ENCODE measurements around the gene ACSF3. TPM values are rescaled to one million over a fixed set of nuclear protein-coding genes. Genes with fewer than 3 reads are reported as not detected.

ACSF3 gene
- total RNA-seq, 4 donors from 2014 or later, result 29.9 to 48.0 (median 40.3) TPM

DNA sequence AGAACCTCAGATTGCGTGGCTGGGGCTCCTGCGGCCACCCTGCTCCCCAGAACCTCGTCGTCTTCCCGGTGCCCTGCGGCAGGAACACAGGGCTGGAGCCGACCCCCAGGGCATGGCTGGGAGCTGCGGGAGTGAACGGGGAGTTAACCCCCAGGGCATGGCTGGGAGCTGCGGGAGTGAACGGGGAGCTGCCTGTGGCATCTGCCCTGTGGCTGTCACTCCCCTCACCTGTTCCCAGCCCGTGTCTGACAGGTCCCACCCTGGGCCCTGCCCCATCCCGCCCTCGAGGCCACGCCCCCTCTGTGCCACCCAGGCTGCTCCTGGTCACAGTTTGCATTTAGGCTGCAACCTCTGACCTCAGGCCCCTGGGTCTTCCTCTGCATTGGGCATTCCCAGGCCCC is 39.4 kb upstream of the ACSF3 start:
- Histone ChIP-seq H3K36me3 (no peaks in the 10 kb centered on the region), H3K9me3 (no peaks in the 10 kb centered on the region), H3K4me3 (no peak overlapping the region), H3K27ac (no peak overlapping the region), H3K27me3 (peaks cover 0 to 68% of the 10 kb centered on the region in 2 donors), H3K4me1 (no peaks in the 10 kb centered on the region)
- TF ChIP-seq EP300 (IDR thresholded peaks at IDR 0.05), result no peak
- TF ChIP-seq, protein P1, sequence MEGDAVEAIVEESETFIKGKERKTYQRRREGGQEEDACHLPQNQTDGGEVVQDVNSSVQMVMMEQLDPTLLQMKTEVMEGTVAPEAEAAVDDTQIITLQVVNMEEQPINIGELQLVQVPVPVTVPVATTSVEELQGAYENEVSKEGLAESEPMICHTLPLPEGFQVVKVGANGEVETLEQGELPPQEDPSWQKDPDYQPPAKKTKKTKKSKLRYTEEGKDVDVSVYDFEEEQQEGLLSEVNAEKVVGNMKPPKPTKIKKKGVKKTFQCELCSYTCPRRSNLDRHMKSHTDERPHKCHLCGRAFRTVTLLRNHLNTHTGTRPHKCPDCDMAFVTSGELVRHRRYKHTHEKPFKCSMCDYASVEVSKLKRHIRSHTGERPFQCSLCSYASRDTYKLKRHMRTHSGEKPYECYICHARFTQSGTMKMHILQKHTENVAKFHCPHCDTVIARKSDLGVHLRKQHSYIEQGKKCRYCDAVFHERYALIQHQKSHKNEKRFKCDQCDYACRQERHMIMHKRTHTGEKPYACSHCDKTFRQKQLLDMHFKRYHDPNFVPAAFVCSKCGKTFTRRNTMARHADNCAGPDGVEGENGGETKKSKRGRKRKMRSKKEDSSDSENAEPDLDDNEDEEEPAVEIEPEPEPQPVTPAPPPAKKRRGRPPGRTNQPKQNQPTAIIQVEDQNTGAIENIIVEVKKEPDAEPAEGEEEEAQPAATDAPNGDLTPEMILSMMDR (IDR thresholded peaks at IDR 0.05), result no peak
- TF ChIP-seq POLR2A (IDR thresholded peaks at IDR 0.05), result no peak
- no peak for DNase-seq (ENCODE audit: low spot score in 2 of 2)
- WGBS, 2 donors, result 63 to 70% methylated on average over 12 to 15 of the region's 15 CpGs

DNA sequence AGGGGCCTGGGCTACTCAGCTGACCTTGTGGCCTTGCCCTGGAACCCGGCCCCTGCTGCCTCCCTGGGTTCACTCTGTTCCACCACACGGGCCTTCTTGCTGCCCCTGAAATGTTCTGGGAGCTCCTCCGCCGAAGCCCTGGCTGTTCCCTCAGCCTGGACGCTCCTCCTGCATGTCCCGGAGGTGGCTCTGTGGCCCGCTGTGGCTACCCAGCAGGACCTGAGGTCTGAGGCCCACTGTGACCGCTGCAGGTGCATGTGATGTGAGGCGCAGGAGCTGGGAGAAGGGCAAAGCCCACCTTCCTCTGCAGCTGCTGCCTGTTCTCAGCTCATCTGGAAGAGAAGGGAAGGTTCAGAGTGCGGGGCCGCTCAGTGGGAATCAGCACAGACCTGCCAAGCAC is 38.9 kb upstream of the ACSF3 start:
- TF ChIP-seq, protein P1 (IDR thresholded peaks at IDR 0.05), result no peak
- TF ChIP-seq POLR2A (IDR thresholded peaks at IDR 0.05) (no peak), EP300 (IDR thresholded peaks at IDR 0.05) (no peak)
- no peaks in the 10 kb centered on the region for H3K36me3 ChIP-seq
- no peak overlapping the region for H3K27ac ChIP-seq
- H3K9me3 ChIP-seq, result no peaks in the 10 kb centered on the region
- H3K4me3 ChIP-seq, result no peak overlapping the region
- H3K4me1 ChIP-seq, result no peaks in the 10 kb centered on the region
- WGBS, 2 donors, result 65 to 83% methylated on average over 9 to 10 of the region's 11 CpGs
- peaks cover 0 to 64% of the 10 kb centered on the region in 2 donors for H3K27me3 ChIP-seq
- DNase-seq (ENCODE audit: low spot score in 2 of 2), result no peak

DNA sequence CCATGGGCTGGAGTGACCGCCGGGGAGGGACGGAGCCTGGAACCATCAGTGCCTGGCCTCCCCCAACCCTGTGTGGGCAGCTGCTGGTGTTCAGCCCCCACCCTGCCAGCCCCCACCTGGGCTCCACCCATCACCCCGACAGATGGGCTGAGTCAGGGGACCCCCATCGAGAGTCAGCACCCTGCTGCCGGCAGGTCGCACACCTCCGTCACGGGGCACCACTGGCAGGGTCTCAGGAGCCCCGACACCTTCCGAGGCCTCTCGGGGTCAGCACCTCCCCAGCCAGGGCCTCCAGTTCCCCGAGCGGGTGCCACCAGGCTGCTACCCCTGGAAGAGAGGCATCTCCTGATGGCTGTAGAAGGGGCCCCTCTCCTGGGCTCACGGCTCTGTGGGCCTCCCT is 38.3 kb upstream of the ACSF3 start:
- peaks cover 0 to 58% of the 10 kb centered on the region in 2 donors for H3K27me3 ChIP-seq
- H3K36me3 ChIP-seq, result no peaks in the 10 kb centered on the region
- H3K4me3 ChIP-seq, result no peak overlapping the region
- TF ChIP-seq, protein P1 (IDR thresholded peaks at IDR 0.05), result no peak
- TF ChIP-seq EP300 (IDR thresholded peaks at IDR 0.05) (no peak), POLR2A (IDR thresholded peaks at IDR 0.05) (no peak)
- DNase-seq (ENCODE audit: low spot score in 2 of 2), result no peak
- WGBS, 2 donors, result 79 to 90% methylated on average over 6 to 13 of the region's 15 CpGs
- H3K27ac ChIP-seq, result no peak overlapping the region
- no peaks in the 10 kb centered on the region for H3K9me3 ChIP-seq
- H3K4me1 ChIP-seq, result no peaks in the 10 kb centered on the region

DNA sequence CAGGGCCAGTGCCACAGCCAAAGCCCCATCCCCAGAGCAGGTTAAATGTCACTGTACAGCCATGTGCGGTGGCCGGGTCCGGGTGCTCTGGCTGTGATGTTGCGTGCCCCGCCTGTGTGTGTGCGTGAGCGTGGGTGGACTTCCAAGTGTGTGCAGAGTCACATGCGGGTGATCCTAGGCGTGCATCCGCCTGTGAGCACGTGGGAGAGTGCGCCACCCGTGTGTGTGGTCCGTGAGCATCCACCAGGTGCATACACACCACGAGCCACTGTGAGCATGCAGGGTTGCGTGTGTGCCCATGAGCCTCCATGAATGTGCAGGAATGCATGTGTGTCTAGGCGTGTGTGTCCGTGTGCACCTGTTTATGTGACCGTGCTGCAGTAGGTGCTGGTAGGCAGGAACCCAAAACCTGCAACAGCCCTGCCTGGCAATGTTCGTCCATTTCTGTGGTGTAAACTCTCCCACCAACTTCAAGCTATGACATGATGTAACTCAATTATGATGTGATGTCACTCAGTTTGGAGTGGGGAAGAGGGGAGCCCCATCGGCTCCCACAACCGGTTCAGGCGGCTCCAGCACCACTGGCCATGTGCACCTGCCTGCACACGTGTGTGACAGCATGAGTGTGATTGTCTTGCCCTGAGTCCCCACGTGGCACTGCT is 37.6 kb upstream of the ACSF3 start:
- Histone ChIP-seq H3K27ac (no peak overlapping the region), H3K9me3 (no peaks in the 10 kb centered on the region), H3K4me1 (no peaks in the 10 kb centered on the region), H3K27me3 (peaks cover 0 to 51% of the 10 kb centered on the region in 2 donors), H3K36me3 (no peaks in the 10 kb centered on the region), H3K4me3 (no peak overlapping the region)
- DNase-seq (ENCODE audit: low spot score in 2 of 2), result no peak
- 81 to 84% methylated on average over 16 to 22 of the region's 25 CpGs for WGBS, 2 donors
- TF ChIP-seq, protein P1 (IDR thresholded peaks at IDR 0.05), result no peak
- TF ChIP-seq POLR2A (IDR thresholded peaks at IDR 0.05) (no peak), EP300 (IDR thresholded peaks at IDR 0.05) (no peak)

DNA sequence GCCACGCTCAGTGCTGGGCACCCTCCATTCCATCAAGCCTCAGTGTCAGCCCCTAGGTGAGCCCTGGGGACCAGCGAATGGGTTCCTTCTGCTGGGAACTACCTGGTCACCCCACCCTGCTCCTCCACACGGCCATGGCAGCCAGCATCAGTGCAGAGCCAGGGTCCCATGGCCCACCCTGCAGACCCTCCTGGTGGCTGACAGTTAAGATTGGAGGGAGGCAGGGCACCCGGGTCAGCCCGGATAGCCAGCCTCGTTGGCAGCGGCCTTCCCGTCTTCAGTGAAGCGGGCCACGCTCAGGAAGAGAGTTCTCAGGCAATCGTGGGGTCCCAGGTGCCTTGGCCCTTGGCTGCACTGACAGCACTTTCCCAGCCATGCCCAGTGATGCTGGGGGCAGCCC is 37.1 kb upstream of the ACSF3 start:
- TF ChIP-seq EP300 (IDR thresholded peaks at IDR 0.05), result no peak
- TF ChIP-seq POLR2A (IDR thresholded peaks at IDR 0.05), result no peak
- TF ChIP-seq, protein P1 (IDR thresholded peaks at IDR 0.05), result no peak
- no peaks in the 10 kb centered on the region for H3K9me3 ChIP-seq
- H3K27ac ChIP-seq, result no peak overlapping the region
- WGBS, 2 donors, result 84% methylated on average over 7 of the region's 11 CpGs; no CpG with 5 or more reads in 1 of the 2 donors
- no peak for DNase-seq (ENCODE audit: low spot score in 2 of 2)
- no peaks in the 10 kb centered on the region for H3K36me3 ChIP-seq
- peaks cover 0 to 46% of the 10 kb centered on the region in 2 donors for H3K27me3 ChIP-seq
- H3K4me1 ChIP-seq, result no peaks in the 10 kb centered on the region
- H3K4me3 ChIP-seq, result no peak overlapping the region
